ENCODE results near the gene CLEC19A. TPM values are rescaled to one million over a fixed set of nuclear protein-coding genes. Genes with fewer than 3 reads are reported as not detected.

CLEC19A gene
- total and polyA plus RNA-seq, 2 experiments from 2014 or later, result not detected

GRCh38 chr16:19308392-19308791 lies 22.9 kb downstream of the CLEC19A start (continued):
- TF ChIP-seq ZNF462 (CRISPR knock-in tag; IDR thresholded peaks at IDR 0.05) (no peak), NANOG (IDR thresholded peaks at IDR 0.05; ENCODE audit: borderline replicate concordance) (no peak)
- TF ChIP-seq, protein P1, sequence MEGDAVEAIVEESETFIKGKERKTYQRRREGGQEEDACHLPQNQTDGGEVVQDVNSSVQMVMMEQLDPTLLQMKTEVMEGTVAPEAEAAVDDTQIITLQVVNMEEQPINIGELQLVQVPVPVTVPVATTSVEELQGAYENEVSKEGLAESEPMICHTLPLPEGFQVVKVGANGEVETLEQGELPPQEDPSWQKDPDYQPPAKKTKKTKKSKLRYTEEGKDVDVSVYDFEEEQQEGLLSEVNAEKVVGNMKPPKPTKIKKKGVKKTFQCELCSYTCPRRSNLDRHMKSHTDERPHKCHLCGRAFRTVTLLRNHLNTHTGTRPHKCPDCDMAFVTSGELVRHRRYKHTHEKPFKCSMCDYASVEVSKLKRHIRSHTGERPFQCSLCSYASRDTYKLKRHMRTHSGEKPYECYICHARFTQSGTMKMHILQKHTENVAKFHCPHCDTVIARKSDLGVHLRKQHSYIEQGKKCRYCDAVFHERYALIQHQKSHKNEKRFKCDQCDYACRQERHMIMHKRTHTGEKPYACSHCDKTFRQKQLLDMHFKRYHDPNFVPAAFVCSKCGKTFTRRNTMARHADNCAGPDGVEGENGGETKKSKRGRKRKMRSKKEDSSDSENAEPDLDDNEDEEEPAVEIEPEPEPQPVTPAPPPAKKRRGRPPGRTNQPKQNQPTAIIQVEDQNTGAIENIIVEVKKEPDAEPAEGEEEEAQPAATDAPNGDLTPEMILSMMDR (conservative IDR thresholded peaks at IDR 0.05; ENCODE audit: low read depth in 2 of 2), result no peak
- TF ChIP-seq, protein P2, sequence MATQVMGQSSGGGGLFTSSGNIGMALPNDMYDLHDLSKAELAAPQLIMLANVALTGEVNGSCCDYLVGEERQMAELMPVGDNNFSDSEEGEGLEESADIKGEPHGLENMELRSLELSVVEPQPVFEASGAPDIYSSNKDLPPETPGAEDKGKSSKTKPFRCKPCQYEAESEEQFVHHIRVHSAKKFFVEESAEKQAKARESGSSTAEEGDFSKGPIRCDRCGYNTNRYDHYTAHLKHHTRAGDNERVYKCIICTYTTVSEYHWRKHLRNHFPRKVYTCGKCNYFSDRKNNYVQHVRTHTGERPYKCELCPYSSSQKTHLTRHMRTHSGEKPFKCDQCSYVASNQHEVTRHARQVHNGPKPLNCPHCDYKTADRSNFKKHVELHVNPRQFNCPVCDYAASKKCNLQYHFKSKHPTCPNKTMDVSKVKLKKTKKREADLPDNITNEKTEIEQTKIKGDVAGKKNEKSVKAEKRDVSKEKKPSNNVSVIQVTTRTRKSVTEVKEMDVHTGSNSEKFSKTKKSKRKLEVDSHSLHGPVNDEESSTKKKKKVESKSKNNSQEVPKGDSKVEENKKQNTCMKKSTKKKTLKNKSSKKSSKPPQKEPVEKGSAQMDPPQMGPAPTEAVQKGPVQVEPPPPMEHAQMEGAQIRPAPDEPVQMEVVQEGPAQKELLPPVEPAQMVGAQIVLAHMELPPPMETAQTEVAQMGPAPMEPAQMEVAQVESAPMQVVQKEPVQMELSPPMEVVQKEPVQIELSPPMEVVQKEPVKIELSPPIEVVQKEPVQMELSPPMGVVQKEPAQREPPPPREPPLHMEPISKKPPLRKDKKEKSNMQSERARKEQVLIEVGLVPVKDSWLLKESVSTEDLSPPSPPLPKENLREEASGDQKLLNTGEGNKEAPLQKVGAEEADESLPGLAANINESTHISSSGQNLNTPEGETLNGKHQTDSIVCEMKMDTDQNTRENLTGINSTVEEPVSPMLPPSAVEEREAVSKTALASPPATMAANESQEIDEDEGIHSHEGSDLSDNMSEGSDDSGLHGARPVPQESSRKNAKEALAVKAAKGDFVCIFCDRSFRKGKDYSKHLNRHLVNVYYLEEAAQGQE (IDR thresholded peaks at IDR 0.05; ENCODE audit: unreplicated experiment), result no peak
